Subcutaneous abdominal adipose tissue (tissue), 5 donors: ENCODE measurements around the gene ACOXL.

Source experiments
- H3K27ac ChIP-seq: one replicate; pipeline ENCODE4 v1.7.0; 2013; ENCODE audit warnings: low read depth, mild to moderate bottlenecking, inconsistent platforms, low read length, moderate library complexity
- H3K27me3 ChIP-seq, 5 donors: one replicate each; pipeline ENCODE4 v1.7.0; 2013; ENCODE audit warnings: low read length in 5 of 5, inconsistent platforms in 1 of 5; ENCODE audit not compliant: control insufficient read depth in 5 of 5, insufficient read depth in 4 of 5
- H3K36me3 ChIP-seq, 5 donors: one replicate each; pipeline ENCODE4 v1.7.0; 2013; ENCODE audit warnings: low read length in 5 of 5; ENCODE audit not compliant: control insufficient read depth in 5 of 5, insufficient read depth in 5 of 5
- H3K4me1 ChIP-seq, 5 donors: one replicate each; pipeline ENCODE4 v1.7.0; 2013; ENCODE audit warnings: low read length in 5 of 5, mild to moderate bottlenecking in 3 of 5, moderate library complexity in 1 of 5; ENCODE audit not compliant: control insufficient read depth in 5 of 5, insufficient read depth in 5 of 5
- H3K4me3 ChIP-seq, 5 donors: one replicate each; pipeline ENCODE4 v1.7.0; 2013; ENCODE audit warnings: low read length in 5 of 5, low read depth in 1 of 5
- H3K9ac ChIP-seq, 5 donors: one replicate each; pipeline ENCODE4 v1.7.0; 2013; ENCODE audit warnings: low read length in 5 of 5, mild to moderate bottlenecking in 4 of 5, moderate library complexity in 3 of 5
- H3K9me3 ChIP-seq, 5 donors: one replicate each; pipeline ENCODE4 v1.7.0; 2013; ENCODE audit warnings: low read length in 5 of 5; ENCODE audit not compliant: control insufficient read depth in 5 of 5
- donor health status: healthy.
- donor health status: healthy.
- donor health status: healthy.
- donor health status: healthy.
- donor health status: healthy.

ACOXL gene

DNA sequence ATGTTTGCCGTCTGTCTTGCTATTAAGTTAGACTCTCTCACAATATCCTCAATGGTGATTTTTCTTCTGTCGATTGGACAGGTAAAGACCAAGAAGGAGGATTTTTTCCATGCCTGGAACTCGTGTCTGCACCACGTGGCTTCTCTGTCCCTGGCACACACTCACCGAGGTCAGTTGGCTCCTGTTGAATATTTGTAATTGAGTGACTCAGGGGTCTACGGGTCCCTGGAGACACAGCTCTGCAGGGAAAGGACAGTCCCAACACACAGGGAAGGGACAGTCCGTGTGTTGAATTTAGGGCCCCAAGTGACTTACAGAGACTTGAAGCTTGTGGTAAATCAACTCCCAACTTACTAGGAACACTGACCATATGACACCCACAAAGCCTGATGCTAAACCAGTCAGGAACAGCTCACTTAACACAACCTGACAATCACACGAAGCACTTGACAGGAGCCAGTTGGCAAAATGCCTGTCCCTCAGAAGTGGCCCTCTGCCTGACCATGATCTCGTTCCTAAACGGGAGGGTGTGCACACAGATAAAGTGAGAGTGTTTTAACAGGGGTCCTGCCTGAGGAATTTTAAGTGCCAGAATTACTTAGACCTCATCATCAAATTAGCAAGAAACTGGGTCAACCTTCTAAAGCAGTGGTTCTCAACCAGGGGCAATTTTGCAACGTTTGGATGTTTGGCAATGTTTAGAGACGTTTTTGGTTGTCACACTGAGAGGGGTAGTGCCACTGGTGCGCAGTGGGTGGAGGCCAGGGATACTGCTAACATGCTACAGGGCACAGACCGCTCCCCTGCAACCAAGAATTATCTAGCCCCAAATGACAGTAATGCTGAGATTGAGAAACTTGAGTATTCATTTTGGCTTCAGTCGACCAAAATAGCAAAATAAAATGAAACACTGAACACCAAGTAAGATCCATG, 299.4 kb downstream of the ACOXL start:
- Histone ChIP-seq H3K27ac (no peak overlapping the region), H3K36me3 (no peaks in the 10 kb centered on the region), H3K27me3 (peaks cover 0 to 6% (median 0%) of the 10 kb centered on the region in 5 donors), H3K4me3 (no peak overlapping the region), H3K9ac (no peak overlapping the region), H3K9me3 (no peaks in the 10 kb centered on the region), H3K4me1 (no peaks in the 10 kb centered on the region)

DNA sequence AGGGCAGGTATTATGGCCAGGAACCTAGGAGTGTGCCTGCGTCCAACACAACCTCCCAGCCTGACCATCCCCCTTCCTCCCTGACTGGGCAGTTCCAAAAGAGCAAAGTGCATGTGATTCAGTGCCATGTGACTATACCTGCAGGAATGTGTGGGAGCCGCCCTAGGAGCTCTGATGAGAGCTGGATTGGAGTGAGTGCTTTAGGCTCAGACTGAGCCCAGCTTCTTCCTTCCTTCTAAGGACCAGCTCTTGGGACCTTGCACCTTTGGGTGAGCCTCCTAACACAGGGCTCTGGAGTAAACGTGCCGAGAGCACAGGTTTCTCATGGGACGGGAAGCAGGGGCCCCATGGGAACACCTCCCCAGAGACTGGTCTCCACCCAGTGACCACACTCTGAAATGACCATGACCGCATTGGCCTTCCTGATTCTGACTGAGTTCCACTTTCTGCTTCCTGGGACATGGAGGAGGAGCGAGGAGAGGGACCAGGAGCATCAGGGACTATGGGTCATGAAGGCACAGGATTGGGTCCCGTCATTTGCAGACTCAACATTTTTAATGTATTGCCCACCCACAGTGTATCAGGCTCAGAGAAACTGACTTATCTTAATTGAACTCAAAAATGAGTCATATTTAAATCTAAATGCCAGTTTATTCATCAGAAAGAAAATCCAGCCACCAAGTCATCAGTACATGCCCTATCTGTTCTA, 300.5 kb downstream of the ACOXL start:
- H3K27me3 ChIP-seq = peaks cover 0 to 6% (median 0%) of the 10 kb centered on the region in 5 donors
- H3K4me1 ChIP-seq = no peaks in the 10 kb centered on the region
- H3K9ac ChIP-seq = no peak overlapping the region
- H3K9me3 ChIP-seq = no peaks in the 10 kb centered on the region
- H3K27ac ChIP-seq = no peak overlapping the region
- no peaks in the 10 kb centered on the region for H3K36me3 ChIP-seq
- H3K4me3 ChIP-seq = no peak overlapping the region

DNA sequence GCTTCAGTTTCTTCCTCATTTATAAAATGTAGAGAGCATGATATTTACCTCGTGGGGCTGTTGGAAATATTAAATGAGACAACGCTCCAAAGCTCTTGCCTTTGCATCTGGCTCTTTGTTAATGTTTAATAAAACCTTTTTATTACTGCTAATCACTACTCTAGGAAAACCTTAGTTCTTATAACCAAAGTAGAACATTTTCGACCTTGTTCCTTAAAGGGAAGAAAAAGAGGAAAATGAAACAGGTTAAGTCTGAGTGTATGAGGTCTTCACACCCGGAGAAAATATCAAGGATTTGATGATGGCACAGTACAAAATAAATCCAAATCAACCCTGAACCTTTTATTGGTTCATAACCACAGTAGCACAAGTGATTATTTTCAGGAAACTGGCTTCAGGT, 301.8 kb downstream of the ACOXL start:
- no peaks in the 10 kb centered on the region for H3K36me3 ChIP-seq
- peaks cover 0 to 6% (median 0%) of the 10 kb centered on the region in 5 donors for H3K27me3 ChIP-seq
- no peaks in the 10 kb centered on the region for H3K4me1 ChIP-seq
- no peak overlapping the region for H3K4me3 ChIP-seq
- H3K9ac ChIP-seq = no peak overlapping the region
- no peak overlapping the region for H3K27ac ChIP-seq
- no peaks in the 10 kb centered on the region for H3K9me3 ChIP-seq

- Histone ChIP-seq H3K4me3 (no peak overlapping the region), H3K36me3 (no peaks in the 10 kb centered on the region), H3K4me1 (no peaks in the 10 kb centered on the region), H3K9me3 (no peaks in the 10 kb centered on the region), H3K9ac (no peak overlapping the region), H3K27ac (no peak overlapping the region), H3K27me3 (peaks cover 0 to 6% (median 0%) of the 10 kb centered on the region in 5 donors)
Measured at GRCh38 chr2:111034606-111035005, 302.2 kb downstream of the ACOXL start.

DNA sequence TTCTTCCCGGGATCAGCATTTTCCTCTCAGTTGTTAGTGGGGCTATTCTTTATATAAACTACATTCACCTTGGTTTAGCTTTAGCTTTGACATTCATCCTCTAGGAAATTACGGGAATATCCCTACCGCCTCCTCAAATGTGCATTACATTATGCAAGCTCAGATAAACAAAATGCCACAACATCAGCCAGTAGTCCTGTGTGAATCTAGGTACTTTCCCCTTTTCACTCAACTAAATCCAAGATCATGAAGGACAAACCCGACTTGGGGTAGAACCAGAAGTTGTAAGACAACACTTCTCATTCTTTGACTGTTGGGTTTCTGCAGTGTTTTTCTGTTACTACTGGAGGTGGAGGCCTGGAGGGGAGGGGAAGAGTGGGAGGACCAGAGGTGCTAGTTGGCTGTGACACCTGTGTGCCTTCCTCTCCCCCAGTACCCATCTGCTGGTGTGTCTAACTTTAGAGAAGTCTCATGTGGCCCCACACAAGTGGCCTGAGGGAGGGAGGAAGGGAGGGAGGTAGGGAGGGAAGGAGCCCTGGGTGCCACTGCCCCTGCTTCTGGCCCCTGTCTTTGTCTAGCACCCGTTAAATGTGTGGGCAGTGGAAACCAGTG, 303.6 kb downstream of the ACOXL start:
- no peak overlapping the region for H3K4me3 ChIP-seq
- no peak overlapping the region for H3K9ac ChIP-seq
- H3K27ac ChIP-seq = no peak overlapping the region
- no peaks in the 10 kb centered on the region for H3K36me3 ChIP-seq
- no peaks in the 10 kb centered on the region for H3K9me3 ChIP-seq
- no peaks in the 10 kb centered on the region for H3K4me1 ChIP-seq
- H3K27me3 ChIP-seq = peaks cover 0 to 6% (median 0%) of the 10 kb centered on the region in 5 donors

- Histone ChIP-seq H3K9ac (no peak overlapping the region), H3K4me3 (no peak overlapping the region), H3K9me3 (no peaks in the 10 kb centered on the region), H3K36me3 (no peaks in the 10 kb centered on the region), H3K4me1 (no peaks in the 10 kb centered on the region), H3K27ac (no peak overlapping the region), H3K27me3 (peaks cover 0 to 6% (median 0%) of the 10 kb centered on the region in 5 donors)
Measured at GRCh38 chr2:111037128-111037527, 304.8 kb downstream of the ACOXL start.

DNA sequence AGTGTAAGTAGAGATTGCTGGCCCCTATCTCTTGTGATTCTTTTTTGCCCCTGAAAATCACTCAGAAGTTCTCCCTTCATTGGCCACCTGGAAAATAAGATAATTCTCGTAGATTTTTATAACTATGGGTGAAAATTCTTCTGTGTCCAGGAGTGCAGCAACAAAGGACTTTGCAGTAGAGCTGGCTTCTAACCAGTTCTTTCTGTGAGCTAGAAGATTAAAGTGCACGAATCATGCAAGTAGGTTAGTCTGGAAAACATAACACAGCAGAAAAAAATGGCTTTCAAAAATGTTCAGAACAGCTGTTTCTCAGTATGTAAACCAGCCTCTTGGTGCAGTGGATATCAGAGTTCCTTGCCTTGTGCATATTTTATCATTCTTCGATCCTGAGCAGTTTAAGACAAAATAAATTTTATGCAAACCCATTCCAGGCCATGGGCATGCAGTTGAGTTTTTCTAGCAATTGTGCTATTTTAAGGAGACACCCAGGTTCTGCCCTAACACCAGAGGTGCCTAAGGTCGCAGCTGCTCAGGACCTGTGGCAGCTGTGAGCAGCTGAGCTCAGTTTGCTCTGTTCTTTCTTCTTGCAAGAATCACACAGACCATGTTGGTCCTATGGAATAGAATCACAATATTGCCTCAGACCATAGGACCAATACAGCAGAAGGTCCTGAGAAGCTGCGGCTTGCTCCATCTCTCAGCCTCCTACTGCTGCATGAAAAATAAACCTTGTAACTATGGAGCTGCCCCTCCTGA, 307.4 kb downstream of the ACOXL start:
- Histone ChIP-seq H3K27ac (no peak overlapping the region), H3K9me3 (no peaks in the 10 kb centered on the region), H3K4me3 (no peak overlapping the region), H3K9ac (no peak overlapping the region), H3K27me3 (peaks cover 0 to 6% (median 3%) of the 10 kb centered on the region in 5 donors), H3K4me1 (no peaks in the 10 kb centered on the region), H3K36me3 (no peaks in the 10 kb centered on the region)

DNA sequence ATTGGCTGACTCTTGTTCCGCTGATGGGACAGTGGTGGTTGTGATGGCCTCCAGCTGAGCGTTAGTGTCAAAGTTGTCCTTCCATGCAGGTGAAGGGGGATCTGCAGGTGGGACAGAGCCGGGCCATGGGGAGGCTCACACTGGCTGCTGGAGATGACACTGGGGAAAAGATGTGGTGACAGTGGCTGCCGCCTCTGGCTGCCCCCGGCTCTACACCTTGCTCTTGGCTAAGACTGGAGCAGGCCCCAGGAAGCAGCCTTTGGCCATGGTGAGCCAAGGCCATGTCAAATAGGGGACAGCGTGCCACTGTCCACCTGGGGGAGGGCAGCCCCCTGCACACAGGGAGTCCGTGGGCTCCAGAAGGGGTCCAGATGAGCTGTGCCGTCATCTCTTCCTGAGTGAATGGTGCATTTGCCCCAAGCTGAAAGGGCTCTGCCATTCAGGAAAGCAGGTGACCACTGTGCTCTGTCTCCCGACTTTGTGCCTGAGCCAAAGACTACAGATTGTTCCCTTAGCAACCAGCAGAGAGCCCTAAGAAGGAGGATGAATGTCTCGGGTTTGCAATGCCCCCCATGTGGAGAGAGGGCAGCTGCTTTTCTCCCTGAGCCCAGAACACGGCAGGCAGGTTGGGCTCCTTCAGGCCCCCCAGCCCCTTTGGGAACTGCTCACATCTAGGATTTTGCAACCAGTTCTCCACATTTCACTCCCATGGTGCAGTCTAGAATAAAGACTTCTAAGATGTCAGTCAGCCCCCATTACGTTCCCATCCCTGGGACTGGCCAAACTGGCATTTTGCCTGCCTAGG, 309.2 kb downstream of the ACOXL start:
- H3K4me3 ChIP-seq = no peak overlapping the region
- H3K4me1 ChIP-seq = no peaks in the 10 kb centered on the region
- H3K9ac ChIP-seq = no peak overlapping the region
- H3K27ac ChIP-seq = no peak overlapping the region
- no peaks in the 10 kb centered on the region for H3K36me3 ChIP-seq
- H3K27me3 ChIP-seq = peaks cover 0 to 5% (median 0%) of the 10 kb centered on the region in 5 donors
- peaks cover 0 to 2% (median 0%) of the 10 kb centered on the region in 5 donors for H3K9me3 ChIP-seq

DNA sequence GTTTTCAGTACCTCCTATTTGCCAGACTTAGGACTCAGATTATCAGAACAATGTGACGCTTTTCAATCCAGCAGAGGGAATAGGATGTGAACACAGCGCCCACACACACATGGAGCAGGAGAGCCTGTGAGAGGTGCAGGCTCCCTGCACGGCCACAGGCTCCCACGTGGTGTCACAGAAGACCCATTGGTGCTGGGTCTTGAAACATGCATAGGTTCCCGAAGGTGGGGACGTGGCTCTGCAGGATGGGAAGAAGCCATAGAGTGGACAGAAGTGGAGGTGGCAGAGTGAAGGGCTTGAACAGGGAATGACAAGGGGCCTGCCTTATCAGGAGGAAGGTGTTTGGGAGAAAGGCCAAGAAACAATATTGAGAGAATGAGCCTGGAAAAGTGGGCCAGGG, 309.9 kb downstream of the ACOXL start:
- Histone ChIP-seq H3K9me3 (peaks cover 0 to 2% (median 0%) of the 10 kb centered on the region in 5 donors), H3K4me3 (no peak overlapping the region), H3K27ac (no peak overlapping the region), H3K27me3 (peaks cover 0 to 5% (median 0%) of the 10 kb centered on the region in 5 donors), H3K4me1 (no peaks in the 10 kb centered on the region), H3K9ac (no peak overlapping the region), H3K36me3 (no peaks in the 10 kb centered on the region)
